Vagina (tissue), 2 donors: ENCODE measurements around the gene FMNL2.

Experiments used
- CTCF ChIP-seq, 3 experiments: fragments of 450-650 bp in 2 of 3; fragments of 200-600 bp in 1 of 3; sonication (generic) in 1 of 3; IDR thresholded peaks; one replicate each; pipeline ENCODE4 v1.5.1; 2017 to 2019; ENCODE audit warnings: antibody characterized with exemption in 3 of 3, mild to moderate bottlenecking in 2 of 3, moderate library complexity in 2 of 3
- POLR2A ChIP-seq, 2 donors: fragments of 450-650 bp; IDR thresholded peaks; one replicate each; pipeline ENCODE4 v1.6.1; 2017; ENCODE audit warnings: antibody characterized with exemption in 2 of 2, mild to moderate bottlenecking in 2 of 2, moderate library complexity in 2 of 2

DNA sequence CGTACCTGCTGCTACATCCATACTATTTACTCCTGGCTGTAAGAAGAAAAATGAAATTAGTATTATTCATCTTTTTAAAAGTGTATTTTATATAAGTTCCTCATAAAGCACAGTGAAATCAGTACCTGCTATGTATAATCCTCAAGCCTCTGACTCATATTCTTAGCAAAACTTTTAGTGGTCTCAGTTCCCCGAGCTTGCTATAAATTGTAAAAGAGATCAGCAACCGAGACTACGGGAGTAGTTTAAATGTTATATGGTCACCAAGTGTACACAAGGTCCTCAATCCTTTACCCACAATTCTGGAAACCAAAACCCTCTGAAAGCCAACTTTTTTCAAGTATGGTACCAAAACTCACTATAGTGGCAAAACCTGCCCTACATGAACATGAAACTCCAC is 358.1 kb downstream of the FMNL2 start:
- TF ChIP-seq CTCF (IDR thresholded peaks at IDR 0.05): no peak
- no peak for TF ChIP-seq POLR2A (IDR thresholded peaks at IDR 0.05)
